SHP77 treated with DMSO at 0.1 percent for 48 hours (cell line): ENCODE data around the gene PHIP.
"Not testable (repeated sequence)": the region's sequence is repeated elsewhere in the genome, so short reads cannot be mapped to it uniquely, and the experiment has no call there.

ENCODE experiments used
- DNase-seq: peaks from one replicate; lab custom pipeline; 2025; lab: John Stamatoyannopoulos, UW

PHIP gene

DNA sequence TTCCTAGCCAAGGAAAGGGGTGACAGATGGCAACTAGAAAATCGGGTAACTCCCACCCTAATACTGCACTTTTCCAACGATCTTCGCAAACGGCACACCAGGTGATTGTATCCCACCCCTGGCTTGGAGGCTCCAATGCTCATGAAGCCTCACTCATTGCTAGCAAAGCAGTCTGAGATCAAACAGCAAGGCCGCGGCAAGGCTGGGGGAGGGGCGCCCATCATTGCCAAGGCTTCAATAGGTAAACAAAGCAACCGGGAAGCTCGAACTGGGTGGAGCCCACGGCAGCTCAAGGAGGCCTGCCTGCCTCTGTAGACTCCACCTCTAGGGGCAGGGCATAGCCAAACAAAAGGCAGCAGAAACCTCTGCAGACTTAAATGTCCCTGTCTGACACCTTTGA is 156.9 kb downstream of the PHIP start:
- DNase-seq = not testable (repeated sequence)

DNA sequence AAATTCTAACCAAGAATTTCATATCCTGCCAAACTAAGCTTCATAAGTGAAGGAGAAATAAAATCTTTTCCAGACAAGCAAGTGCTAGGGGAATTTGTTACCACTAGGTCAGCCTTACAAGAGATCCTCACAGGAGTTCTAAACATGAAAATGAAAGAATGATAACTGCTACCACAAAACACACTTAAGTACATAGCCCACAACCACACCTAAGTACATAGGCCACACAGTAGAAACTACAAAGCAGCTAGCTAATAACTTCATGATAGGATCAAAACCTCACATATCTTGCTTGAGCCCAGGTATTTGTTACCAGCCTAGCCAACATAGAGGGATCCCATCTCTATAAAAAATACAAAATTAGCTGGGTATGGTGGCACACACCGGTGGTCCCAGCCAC is 160.3 kb downstream of the PHIP start:
- no peak for DNase-seq

DNA sequence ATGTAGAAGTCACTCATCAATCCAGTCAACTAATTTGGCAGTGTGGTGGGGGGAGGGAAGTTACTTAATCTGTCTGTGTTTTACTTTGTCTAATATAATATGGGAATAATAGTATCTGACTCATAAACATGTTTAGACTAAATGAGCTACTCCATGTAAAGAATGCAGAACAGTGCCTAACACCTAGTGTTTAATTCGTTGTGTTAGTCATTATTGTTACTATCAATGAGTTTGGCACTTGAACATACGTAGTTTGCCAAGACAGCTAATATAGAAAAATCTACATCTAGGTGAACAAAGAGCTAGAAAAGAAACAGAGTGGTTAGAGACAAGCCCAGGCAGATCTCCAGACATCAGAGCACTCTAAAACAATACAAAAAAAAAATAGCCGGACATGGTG is 161.6 kb downstream of the PHIP start:
- DNase-seq = no peak

DNA sequence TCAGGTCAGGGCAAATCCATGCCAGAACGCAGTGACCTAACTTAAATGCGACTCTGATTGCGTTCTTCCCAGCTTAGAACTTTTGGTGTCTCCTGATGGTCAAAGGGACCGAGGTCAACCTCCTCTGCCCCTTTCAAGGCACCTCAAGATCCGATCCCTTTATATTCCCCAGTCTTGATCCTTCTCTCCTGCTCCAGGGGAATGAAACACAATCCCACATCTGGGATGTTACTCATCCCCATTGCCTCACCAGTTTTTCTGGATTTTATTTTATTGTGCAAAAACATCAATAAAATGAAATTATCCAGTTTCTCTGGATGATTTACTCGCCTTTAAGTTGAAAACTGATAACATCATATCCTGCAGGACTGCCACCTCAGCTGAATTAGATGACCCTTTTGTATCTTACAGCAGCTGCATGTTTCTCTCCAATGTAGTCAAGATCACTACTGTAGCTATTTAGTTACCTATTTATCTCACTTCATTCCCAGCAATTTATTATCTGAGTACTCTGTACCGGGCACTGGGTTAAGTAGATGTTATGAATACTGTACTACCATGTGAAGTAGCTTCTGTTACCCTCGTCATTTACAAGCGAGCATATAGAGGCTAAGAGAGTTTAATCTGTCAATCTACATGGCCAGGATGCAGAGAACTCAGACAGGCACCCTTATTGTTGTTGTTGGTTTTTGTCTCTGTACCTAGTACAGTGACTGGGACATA is 166.7 kb downstream of the PHIP start:
- DNase-seq = no peak

DNA sequence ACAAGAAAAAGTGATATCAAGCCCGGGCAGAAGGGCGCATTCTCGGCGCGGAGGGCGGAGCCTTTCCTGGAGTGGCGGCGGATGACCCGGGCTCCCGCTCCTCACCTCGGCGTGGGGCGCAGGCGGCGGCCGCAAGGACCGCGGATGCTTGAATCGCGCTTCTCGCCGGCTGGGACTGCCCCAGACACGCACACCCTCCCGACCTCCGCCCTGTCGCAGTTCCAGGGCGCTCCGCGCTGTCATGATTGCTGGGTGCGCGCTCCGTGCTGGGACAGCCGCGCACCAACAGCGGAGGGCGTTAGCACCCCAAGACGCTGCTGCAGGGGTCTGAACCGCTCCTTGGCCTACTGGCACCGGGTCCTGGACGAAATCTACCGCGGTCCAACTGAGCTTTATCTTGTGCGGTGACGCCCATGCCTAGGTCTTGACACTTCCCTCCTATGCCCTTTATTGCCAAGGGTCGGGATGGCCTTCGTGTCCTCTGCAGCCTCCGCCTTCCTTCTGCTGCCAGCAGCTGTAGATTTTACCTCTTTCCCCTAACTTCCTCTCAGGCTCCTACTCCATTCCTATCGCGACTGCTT is 167.4 kb downstream of the PHIP start:
- DNase-seq = no peak

DNA sequence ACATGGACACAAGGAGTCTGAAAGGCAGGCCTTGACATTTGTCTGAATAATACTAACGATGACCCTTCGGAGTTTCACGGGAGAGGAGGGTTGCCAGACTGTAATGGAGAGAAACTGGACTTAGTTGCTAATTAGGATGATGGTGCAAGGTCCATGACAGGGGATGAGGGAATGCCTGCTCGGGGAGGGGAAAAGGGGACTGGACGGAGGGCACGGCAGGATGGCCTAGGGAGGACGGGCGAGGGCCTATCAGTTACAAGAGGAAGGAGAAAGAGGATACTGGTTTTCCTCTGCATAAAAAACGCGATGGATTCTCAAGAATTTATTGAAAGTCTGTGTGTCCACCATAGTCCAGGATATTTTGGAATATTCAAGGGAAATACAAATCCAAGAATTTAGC is 168.0 kb downstream of the PHIP start:
- no peak for DNase-seq

DNA sequence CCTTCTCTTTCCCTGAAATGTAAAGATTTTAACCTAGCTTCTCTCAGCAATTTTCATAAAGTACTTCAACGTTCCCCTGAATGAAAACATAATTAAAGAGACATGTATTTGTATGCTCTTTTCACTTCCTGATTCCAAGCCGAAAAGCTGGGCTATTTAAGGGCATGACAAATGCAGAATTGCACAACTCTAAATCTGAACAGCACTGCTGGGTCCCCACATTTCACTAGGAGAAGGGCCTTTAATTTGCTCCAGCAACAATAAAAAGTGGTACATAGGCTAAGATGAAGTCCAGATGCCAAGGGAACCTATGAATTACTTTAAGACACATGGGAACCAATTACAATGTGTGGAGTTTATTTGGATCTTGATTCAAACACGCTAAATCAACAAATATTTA is 168.7 kb downstream of the PHIP start:
- no peak for DNase-seq

DNA sequence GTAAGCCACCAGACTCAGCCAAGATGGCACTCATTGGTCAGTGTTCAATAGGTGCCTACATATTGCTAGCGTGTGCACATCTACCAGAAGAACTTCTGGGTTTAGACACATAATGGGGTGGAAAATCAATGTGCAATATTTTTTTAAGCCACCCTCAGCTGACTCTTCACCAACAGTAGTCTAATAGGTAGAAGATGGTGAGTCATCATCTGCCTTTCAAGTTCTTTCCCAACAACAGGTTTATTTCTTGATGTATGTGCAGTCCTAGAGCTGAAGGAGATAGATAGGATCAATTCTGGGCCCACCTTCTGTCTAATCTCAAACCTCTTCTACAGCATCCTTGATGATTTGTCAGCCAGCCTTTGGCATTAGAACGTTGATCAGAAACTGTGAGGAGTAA is 169.4 kb downstream of the PHIP start:
- no peak for DNase-seq

DNA sequence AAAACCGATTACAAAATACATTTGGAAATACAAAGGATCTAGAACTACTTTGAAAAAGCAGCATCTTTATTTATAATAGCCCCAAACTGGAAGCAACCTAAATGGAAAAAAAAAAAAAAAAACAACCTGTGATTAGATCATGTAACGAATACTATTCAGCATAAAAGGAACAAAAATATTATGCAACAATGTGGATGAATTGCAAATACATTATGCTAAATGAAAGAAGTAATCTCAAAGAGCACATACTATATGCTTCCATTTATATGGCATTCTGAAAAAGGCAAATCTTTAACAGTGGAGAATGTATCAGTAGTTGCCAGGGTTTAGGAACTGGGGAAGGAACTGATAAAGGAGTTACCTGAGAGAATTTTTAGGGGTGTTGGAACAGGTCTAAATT is 181.8 kb downstream of the PHIP start:
- no peak for DNase-seq

DNA sequence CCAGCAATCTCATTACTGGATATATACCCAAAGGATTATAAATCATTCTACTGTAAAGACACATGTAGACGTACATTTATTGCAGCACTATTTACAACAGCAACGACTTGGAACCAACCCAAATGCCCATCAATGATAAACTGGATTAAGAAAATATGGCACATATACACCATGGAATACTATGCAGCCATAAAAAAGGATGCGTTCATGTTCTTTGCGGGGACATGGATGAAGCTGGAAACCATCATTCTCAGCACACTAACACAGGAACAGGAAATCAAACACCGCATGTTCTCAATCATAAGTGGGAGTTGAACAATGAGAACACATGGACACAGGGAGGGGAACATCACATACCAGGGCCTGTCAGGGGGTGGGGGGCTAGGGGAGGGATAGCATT is 188.2 kb downstream of the PHIP start:
- not testable (repeated sequence) for DNase-seq
